Thoracic aorta (tissue), 2 donors: ENCODE measurements around the gene LBHD1. TPM values are rescaled to one million over a fixed set of nuclear protein-coding genes. Genes with fewer than 3 reads are reported as not detected.
A peak's percentile ranks its signal among the peaks of the same experiment; 100 is the strongest.

Experiments used
- ATAC-seq: fragments of 150-250 bp; one replicate; pipeline ENCODE4 v1.8.0; 2017; ENCODE audit warnings: low read depth; ENCODE audit not compliant: insufficient number of reproducible peaks, low FRiP score
- DNase-seq: peaks from one replicate; pipeline ENCODE4 v3.0.0-alpha.2; 2020; ENCODE audit warnings: low spot score
- H3K27ac ChIP-seq, 2 donors: fragments of 200-600 bp; sonication (generic); 1 replicate in 1 of 2; 2 replicates in 1 of 2; pipeline ENCODE4 v1.5.1; 2016; ENCODE audit warnings: mild to moderate bottlenecking in 2 of 2, moderate library complexity in 2 of 2
- H3K27me3 ChIP-seq: fragments of 200-600 bp; sonication (generic); replicated peaks from 2 replicates; pipeline ENCODE4 v1.6.0; 2016; ENCODE audit warnings: mild to moderate bottlenecking; ENCODE audit not compliant: insufficient read depth
- H3K36me3 ChIP-seq: fragments of 200-600 bp; sonication (generic); one replicate; pipeline ENCODE4 v1.5.1; 2016
- H3K4me1 ChIP-seq, 2 donors: fragments of 200-600 bp; sonication (generic); 1 replicate in 1 of 2; 2 replicates in 1 of 2; pipeline versions ENCODE4 v1.5.1 to v1.6.0; 2016; ENCODE audit warnings: low read depth in 2 of 2, mild to moderate bottlenecking in 1 of 2; ENCODE audit not compliant: control insufficient read depth in 1 of 2
- H3K4me3 ChIP-seq: fragments of 200-600 bp; sonication (generic); 2 replicates; pipeline ENCODE4 v1.5.1; 2016; ENCODE audit warnings: mild to moderate bottlenecking
- H3K9me3 ChIP-seq: fragments of 200-600 bp; sonication (generic); 2 replicates; pipeline ENCODE4 v1.5.1; 2016
- CTCF ChIP-seq: fragments of 200-600 bp; sonication (generic); IDR thresholded peaks from one replicate; pipeline ENCODE4 v1.5.1; 2019; ENCODE audit warnings: antibody characterized with exemption
- total RNA-seq, 2 donors: library from RNA; depleted of rRNA; stranded (reverse); fragments of >200 nt; gene quantifications; one replicate each; pipeline versions ENCODE4 v1.1.0 to v1.2.3, GENCODE V29; 2016

The LBHD1 gene
- total RNA-seq, 2 donors from 2014 or later = 3.7 to 7.8 TPM

- no peaks in the 10 kb centered on the region for H3K27me3 ChIP-seq
- peaks cover 9% of the 10 kb centered on the region for H3K36me3 ChIP-seq
- H3K9me3 ChIP-seq = no peaks in the 10 kb centered on the region
- no peak for DNase-seq
- peaks cover 27 to 41% of the 10 kb centered on the region in 2 donors for H3K4me1 ChIP-seq
- H3K4me3 ChIP-seq = peak overlapping the region; percentile 72
- ATAC-seq = peak; percentile 28
- TF ChIP-seq CTCF = no peak
- H3K27ac ChIP-seq = peak overlapping the region; percentile 86 to 90
These were observed 6.3 kb downstream of the LBHD1 start for GRCh38 chr11:62665599-62666258.

GRCh38 chr11:62665075-62665598 is 6.9 kb downstream of the LBHD1 start, which contains the start of the genes C11orf98 and CSKMT:
Gene C11orf98, minus strand, starts transcription at chr11:62665210. Its CDS starts 41 bp downstream, at chr11:62665169.
Gene CSKMT, plus strand, starts transcription at chr11:62665312. Its CDS starts 568 bp downstream, at chr11:62665880.
- DNase-seq = peak; percentile 77
- peak within 1 kb of the TSS; percentile 72 for H3K4me3 ChIP-seq
- H3K27me3 ChIP-seq = no peaks in the 10 kb centered on the region
- no peak for TF ChIP-seq CTCF
- H3K36me3 ChIP-seq = peaks cover 9% of the 10 kb centered on the region
- peak; percentile 81 for ATAC-seq
- peak within 1 kb of the TSS; percentile 86 to 90 for H3K27ac ChIP-seq
- H3K9me3 ChIP-seq = no peaks in the 10 kb centered on the region
- H3K4me1 ChIP-seq = peaks cover 21 to 36% of the 10 kb centered on the region in 2 donors

- Histone ChIP-seq H3K27ac (peak overlapping the region; percentile 86 to 90), H3K27me3 (no peaks in the 10 kb centered on the region), H3K36me3 (peaks cover 9% of the 10 kb centered on the region), H3K4me1 (peaks cover 21 to 33% of the 10 kb centered on the region in 2 donors), H3K4me3 (peak overlapping the region; percentile 72), H3K9me3 (no peaks in the 10 kb centered on the region)
- DNase-seq (no peak), ATAC-seq (peak; percentile 5)
- no peak for TF ChIP-seq CTCF
These were observed 7.5 kb downstream of the LBHD1 start for GRCh38 chr11:62664405-62665074.

- H3K4me3 ChIP-seq = no peak overlapping the region
- no peak for DNase-seq
- H3K27ac ChIP-seq = no peak overlapping the region
- ATAC-seq = no peak
- H3K9me3 ChIP-seq = no peaks in the 10 kb centered on the region
- H3K27me3 ChIP-seq = no peaks in the 10 kb centered on the region
- no peaks in the 10 kb centered on the region for H3K36me3 ChIP-seq
- TF ChIP-seq CTCF = no peak
- H3K4me1 ChIP-seq = peaks cover 5 to 8% of the 10 kb centered on the region in 2 donors
These were observed 15.2 kb downstream of the LBHD1 start for GRCh38 chr11:62656796-62657429.

- TF ChIP-seq CTCF = no peak
- ATAC-seq = no peak
- peaks cover 5% of the 10 kb centered on the region for H3K36me3 ChIP-seq
- H3K27ac ChIP-seq = no peak overlapping the region
- peaks cover 10 to 14% of the 10 kb centered on the region in 2 donors for H3K4me1 ChIP-seq
- H3K9me3 ChIP-seq = no peaks in the 10 kb centered on the region
- no peak overlapping the region for H3K4me3 ChIP-seq
- no peaks in the 10 kb centered on the region for H3K27me3 ChIP-seq
- no peak for DNase-seq
These were observed 17.8 kb downstream of the LBHD1 start for GRCh38 chr11:62654297-62654696.
